HT-29 (cell line): ENCODE data around the gene HVCN1. TPM values are rescaled to one million over a fixed set of nuclear protein-coding genes. Genes with fewer than 3 reads are reported as not detected.
A peak's percentile ranks its signal among the peaks of the same experiment; 100 is the strongest.

Experiments
- DNase-seq: peaks from one replicate; pipeline ENCODE4 v3.0.0-alpha.2; 2015; ENCODE audit warnings: low spot score
- small RNA-seq: library from RNA; depleted of rRNA; stranded (forward); fragments of <200 nt; gene quantifications from one replicate; pipeline ENCODE3, GENCODE V24; 2014
- total RNA-seq: library from RNA; depleted of rRNA; stranded (reverse); fragments of >200 nt; shearing (Covaris generic); gene quantifications from 2 replicates; pipeline ENCODE4 v1.2.3, GENCODE V29; 2014; rRNA removed

Gene HVCN1
- total RNA-seq, 1 experiment from 2014 or later: not detected

GRCh38 chr12:110619534-110619953 lies 69.4 kb downstream of the HVCN1 start:
- no peak for DNase-seq

GRCh38 chr12:110616471-110617115 lies 72.3 kb downstream of the HVCN1 start:
- no peak for DNase-seq

GRCh38 chr12:110615171-110615570 lies 73.7 kb downstream of the HVCN1 start:
- DNase-seq: no peak

- peak; percentile 93 for DNase-seq
These were observed 74.9 kb downstream of the HVCN1 start, which contains the start of gene TCTN1 for GRCh38 chr12:110613771-110614684. TSS of gene TCTN1 (plus strand) at chr12:110614129. CDS start at chr12:110614183, 54 bp downstream.

- DNase-seq: no peak
These were observed 75.7 kb downstream of the HVCN1 start for GRCh38 chr12:110613071-110613770.

- DNase-seq: no peak
These were observed 82.7 kb downstream of the HVCN1 start for GRCh38 chr12:110606253-110606611.

GRCh38 chr12:110602085-110602814 lies 86.7 kb downstream of the HVCN1 start:
- DNase-seq: peak; percentile 59

- DNase-seq: peak; percentile 47
These were observed 88.7 kb downstream of the HVCN1 start for GRCh38 chr12:110600254-110600653.

GRCh38 chr12:110599334-110599733 lies 89.6 kb downstream of the HVCN1 start:
- DNase-seq: no peak

Small RNA genes lying within 50 kb of the gene (small RNA-seq; reads per million reads assigned to genes)
- gene RN7SL387P: not detected

Other genes with a start within 250 kb of the HVCN1 start
- gene ARPC3, start 238.8 kb downstream of the HVCN1 start, total RNA-seq: 85.0 and 105 TPM in 2 replicates
- 10.8 and 14.3 TPM in 2 replicates for gene GPN3, start 220.9 kb downstream of the HVCN1 start, total RNA-seq
- gene FAM216A, start 220.3 kb downstream of the HVCN1 start, total RNA-seq: 15.0 and 15.3 TPM in 2 replicates
- gene VPS29, start 187.0 kb downstream of the HVCN1 start, total RNA-seq: 41.7 and 43.5 TPM in 2 replicates
- gene RAD9B, start 186.8 kb downstream of the HVCN1 start, total RNA-seq: 0.23 TPM in 1 of 2 replicates, not detected in the other
- 3.7 and 6.1 TPM in 2 replicates for gene PPTC7, start 105.8 kb downstream of the HVCN1 start, total RNA-seq
- 3.0 and 5.3 TPM in 2 replicates for gene TCTN1, start 75.0 kb downstream of the HVCN1 start, total RNA-seq
- gene PPP1CC, start 53.8 kb upstream of the HVCN1 start, total RNA-seq: 105 and 120 TPM in 2 replicates
- not detected in 2 replicates for gene CCDC63, start 157.9 kb upstream of the HVCN1 start, total RNA-seq
- 0.21 TPM in 1 of 2 replicates, not detected in the other for gene MYL2, start 231.5 kb upstream of the HVCN1 start, total RNA-seq